ENCODE results near the gene PTGIS. TPM values are rescaled to one million over a fixed set of nuclear protein-coding genes. Genes with fewer than 3 reads are reported as not detected.

The PTGIS gene
- polyA plus RNA-seq, 1 donor (not counting 4 experiments of a cell fraction or from before 2014, with no cell fraction given): not detected

GRCh38 chr20:49607568-49607967 lies 39.6 kb upstream of the PTGIS start:
- Histone ChIP-seq H3K4me1 (ENCODE audit: control insufficient read depth, extremely low read depth, insufficient read depth, low read length) (peaks cover 14% of the 10 kb centered on the region), H4K20me1 (ENCODE audit: control insufficient read depth, extremely low read depth, insufficient read depth, low read length) (no peaks in the 10 kb centered on the region)
- FAIRE-seq: no peak

GRCh38 chr20:49603209-49603627 lies 35.3 kb upstream of the PTGIS start:
- Histone ChIP-seq H3K36me3 (ENCODE audit: control insufficient read depth in 2 of 2, extremely low read depth in 1 of 2, insufficient read depth in 2 of 2, low read length in 2 of 2) (no peaks in the 10 kb centered on the region), H3K27me3 (ENCODE audit: control insufficient read depth, extremely low read depth, insufficient read depth, low read length) (no peaks in the 10 kb centered on the region)
- dilution Hi-C loops (cut with MboI; ENCODE audit: extremely low pct_ligation_motif_present, low sequenced_read_pairs): no loop called here

More at GRCh38 chr20:49607568-49607967, 39.6 kb upstream of the PTGIS start:
- Histone ChIP-seq H3K9me3 (ENCODE audit: control insufficient read depth, low read depth, low read length) (no peaks in the 10 kb centered on the region), H3K79me2 (ENCODE audit: control insufficient read depth, insufficient read depth, low read length) (no peaks in the 10 kb centered on the region), H3K27ac (ENCODE audit: control insufficient read depth, insufficient read depth, low read length) (no peak overlapping the region), H3K4me3 (ENCODE audit: control insufficient read depth in 2 of 3, extremely low read depth in 1 of 3, insufficient read depth in 2 of 3, low read depth in 1 of 3, low read length in 3 of 3) (no peak overlapping the region), H2AFZ (ENCODE audit: control insufficient read depth, low read length) (no peak overlapping the region), H3K27me3 (ENCODE audit: control insufficient read depth, extremely low read depth, insufficient read depth, low read length) (no peaks in the 10 kb centered on the region), H3K4me2 (ENCODE audit: control insufficient read depth, extremely low read depth, insufficient read depth, low read depth, low read length) (no peak overlapping the region), H3K9me1 (ENCODE audit: control insufficient read depth, extremely low read depth, insufficient read depth, low read length) (no peaks in the 10 kb centered on the region), H3K9ac (ENCODE audit: control insufficient read depth, extremely low read depth, insufficient read depth, low read length) (no peak overlapping the region), H3K36me3 (ENCODE audit: control insufficient read depth in 2 of 2, extremely low read depth in 1 of 2, insufficient read depth in 2 of 2, low read length in 2 of 2) (no peaks in the 10 kb centered on the region)
- no peak for DNase-seq (ENCODE audit: low read depth, low spot score)
- dilution Hi-C loops (cut with MboI; ENCODE audit: extremely low pct_ligation_motif_present, low sequenced_read_pairs): no loop called here
- no peak for TF ChIP-seq CTCF (optimal IDR thresholded peaks at IDR 0.05 in 1 of 3, IDR thresholded peaks at IDR 0.05 in 1 of 3, conservative IDR thresholded peaks at IDR 0.05 in 1 of 3; ENCODE audit: extremely low read depth in 1 of 3, insufficient read depth in 2 of 3, low read length in 3 of 3)
- TF ChIP-seq EZH2 (IDR thresholded peaks at IDR 0.05; ENCODE audit: low read length): no peak

More at GRCh38 chr20:49603209-49603627, 35.3 kb upstream of the PTGIS start:
- peaks cover 10% of the 10 kb centered on the region for H3K4me1 ChIP-seq (ENCODE audit: control insufficient read depth, extremely low read depth, insufficient read depth, low read length)
- H3K4me2 ChIP-seq (ENCODE audit: control insufficient read depth, extremely low read depth, insufficient read depth, low read depth, low read length): no peak overlapping the region
- H3K9me3 ChIP-seq (ENCODE audit: control insufficient read depth, low read depth, low read length): no peaks in the 10 kb centered on the region
- H3K79me2 ChIP-seq (ENCODE audit: control insufficient read depth, insufficient read depth, low read length): no peaks in the 10 kb centered on the region
- no peak overlapping the region for H3K27ac ChIP-seq (ENCODE audit: control insufficient read depth, insufficient read depth, low read length)
- FAIRE-seq (no peak), DNase-seq (ENCODE audit: low read depth, low spot score) (no peak)
- H3K9ac ChIP-seq (ENCODE audit: control insufficient read depth, extremely low read depth, insufficient read depth, low read length): no peak overlapping the region
- TF ChIP-seq CTCF (optimal IDR thresholded peaks at IDR 0.05 in 1 of 3, IDR thresholded peaks at IDR 0.05 in 1 of 3, conservative IDR thresholded peaks at IDR 0.05 in 1 of 3; ENCODE audit: extremely low read depth in 1 of 3, insufficient read depth in 2 of 3, low read length in 3 of 3) (peak in 1 of 3 experiments; percentile 38), EZH2 (IDR thresholded peaks at IDR 0.05; ENCODE audit: low read length) (no peak)
- no peak overlapping the region for H3K4me3 ChIP-seq (ENCODE audit: control insufficient read depth in 2 of 3, extremely low read depth in 1 of 3, insufficient read depth in 2 of 3, low read depth in 1 of 3, low read length in 3 of 3)
- H2AFZ ChIP-seq (ENCODE audit: control insufficient read depth, low read length): no peak overlapping the region
- H4K20me1 ChIP-seq (ENCODE audit: control insufficient read depth, extremely low read depth, insufficient read depth, low read length): no peaks in the 10 kb centered on the region
- no peaks in the 10 kb centered on the region for H3K9me1 ChIP-seq (ENCODE audit: control insufficient read depth, extremely low read depth, insufficient read depth, low read length)

Measured in keratinocyte (primary cell).